ENCODE data around the gene HSPA8.
"Not testable (repeated sequence)": the region's sequence is repeated elsewhere in the genome, so short reads cannot be mapped to it uniquely, and the experiment has no call there.

DNA sequence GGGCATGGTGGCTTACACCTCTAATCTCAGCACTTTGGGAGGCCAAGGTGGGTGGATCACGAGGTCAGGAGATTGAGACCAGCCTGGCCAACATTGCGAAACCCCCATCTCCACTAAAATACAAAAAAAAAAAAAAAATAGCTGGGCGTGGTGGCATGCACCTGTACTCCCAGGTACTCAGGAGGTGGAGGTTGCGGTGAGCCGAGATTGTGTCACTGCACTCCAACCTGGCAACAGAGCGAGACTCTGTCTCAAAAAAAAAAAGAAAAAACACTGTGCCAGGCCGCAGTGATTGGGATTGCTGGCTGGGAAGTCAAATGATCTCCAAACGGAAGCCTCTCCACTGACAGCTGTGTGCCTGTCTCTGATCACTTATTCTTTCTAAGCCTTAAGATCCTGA is 28.2 kb upstream of the HSPA8 start:
- TF ChIP-seq, protein P1, sequence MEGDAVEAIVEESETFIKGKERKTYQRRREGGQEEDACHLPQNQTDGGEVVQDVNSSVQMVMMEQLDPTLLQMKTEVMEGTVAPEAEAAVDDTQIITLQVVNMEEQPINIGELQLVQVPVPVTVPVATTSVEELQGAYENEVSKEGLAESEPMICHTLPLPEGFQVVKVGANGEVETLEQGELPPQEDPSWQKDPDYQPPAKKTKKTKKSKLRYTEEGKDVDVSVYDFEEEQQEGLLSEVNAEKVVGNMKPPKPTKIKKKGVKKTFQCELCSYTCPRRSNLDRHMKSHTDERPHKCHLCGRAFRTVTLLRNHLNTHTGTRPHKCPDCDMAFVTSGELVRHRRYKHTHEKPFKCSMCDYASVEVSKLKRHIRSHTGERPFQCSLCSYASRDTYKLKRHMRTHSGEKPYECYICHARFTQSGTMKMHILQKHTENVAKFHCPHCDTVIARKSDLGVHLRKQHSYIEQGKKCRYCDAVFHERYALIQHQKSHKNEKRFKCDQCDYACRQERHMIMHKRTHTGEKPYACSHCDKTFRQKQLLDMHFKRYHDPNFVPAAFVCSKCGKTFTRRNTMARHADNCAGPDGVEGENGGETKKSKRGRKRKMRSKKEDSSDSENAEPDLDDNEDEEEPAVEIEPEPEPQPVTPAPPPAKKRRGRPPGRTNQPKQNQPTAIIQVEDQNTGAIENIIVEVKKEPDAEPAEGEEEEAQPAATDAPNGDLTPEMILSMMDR (IDR thresholded peaks at IDR 0.05): not testable (repeated sequence)
- not testable (repeated sequence) for TF ChIP-seq POLR2AphosphoS5 (IDR thresholded peaks at IDR 0.05; ENCODE audit: low read depth, low read length); SIN3A (IDR thresholded peaks at IDR 0.05; ENCODE audit: borderline replicate concordance, insufficient read depth, low read depth, low read length); TCF7L2 (IDR thresholded peaks at IDR 0.05; ENCODE audit: low read depth, low read length)
- TF ChIP-seq, protein P2, sequence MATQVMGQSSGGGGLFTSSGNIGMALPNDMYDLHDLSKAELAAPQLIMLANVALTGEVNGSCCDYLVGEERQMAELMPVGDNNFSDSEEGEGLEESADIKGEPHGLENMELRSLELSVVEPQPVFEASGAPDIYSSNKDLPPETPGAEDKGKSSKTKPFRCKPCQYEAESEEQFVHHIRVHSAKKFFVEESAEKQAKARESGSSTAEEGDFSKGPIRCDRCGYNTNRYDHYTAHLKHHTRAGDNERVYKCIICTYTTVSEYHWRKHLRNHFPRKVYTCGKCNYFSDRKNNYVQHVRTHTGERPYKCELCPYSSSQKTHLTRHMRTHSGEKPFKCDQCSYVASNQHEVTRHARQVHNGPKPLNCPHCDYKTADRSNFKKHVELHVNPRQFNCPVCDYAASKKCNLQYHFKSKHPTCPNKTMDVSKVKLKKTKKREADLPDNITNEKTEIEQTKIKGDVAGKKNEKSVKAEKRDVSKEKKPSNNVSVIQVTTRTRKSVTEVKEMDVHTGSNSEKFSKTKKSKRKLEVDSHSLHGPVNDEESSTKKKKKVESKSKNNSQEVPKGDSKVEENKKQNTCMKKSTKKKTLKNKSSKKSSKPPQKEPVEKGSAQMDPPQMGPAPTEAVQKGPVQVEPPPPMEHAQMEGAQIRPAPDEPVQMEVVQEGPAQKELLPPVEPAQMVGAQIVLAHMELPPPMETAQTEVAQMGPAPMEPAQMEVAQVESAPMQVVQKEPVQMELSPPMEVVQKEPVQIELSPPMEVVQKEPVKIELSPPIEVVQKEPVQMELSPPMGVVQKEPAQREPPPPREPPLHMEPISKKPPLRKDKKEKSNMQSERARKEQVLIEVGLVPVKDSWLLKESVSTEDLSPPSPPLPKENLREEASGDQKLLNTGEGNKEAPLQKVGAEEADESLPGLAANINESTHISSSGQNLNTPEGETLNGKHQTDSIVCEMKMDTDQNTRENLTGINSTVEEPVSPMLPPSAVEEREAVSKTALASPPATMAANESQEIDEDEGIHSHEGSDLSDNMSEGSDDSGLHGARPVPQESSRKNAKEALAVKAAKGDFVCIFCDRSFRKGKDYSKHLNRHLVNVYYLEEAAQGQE (IDR thresholded peaks at IDR 0.05; ENCODE audit: insufficient read depth in 1 of 2, low read depth in 2 of 2, low read length in 1 of 2): not testable (repeated sequence)

Measured in Panc1 (cell line).